SK-N-SH treated with all-trans-retinoic acid at 6 μM for 48 hours (cell line): ENCODE data around the gene ABHD2.

Experiments
- ARNTL ChIP-seq: fragments of 450-650 bp; formaldehyde crosslinking; IDR thresholded peaks from 2 replicates; pipeline ENCODE4 v1.5.0; 2020; ENCODE audit warnings: low read depth, mild to moderate bottlenecking, moderate library complexity, borderline replicate concordance
- BACH2 ChIP-seq: fragments of 250-450 bp; sonication (Bioruptor Pico); IDR thresholded peaks from 2 replicates; pipeline ENCODE4 v1.9.0; 2021; ENCODE audit warnings: mild to moderate bottlenecking, borderline replicate concordance
- GLIS3 ChIP-seq: fragments of 250-450 bp; sonication (Bioruptor Pico); IDR thresholded peaks from 2 replicates; pipeline ENCODE4 v1.5.0; 2020; ENCODE audit warnings: mild to moderate bottlenecking, moderate library complexity
- ISL1 ChIP-seq: fragments of 250-450 bp; sonication (Bioruptor Pico); IDR thresholded peaks from 2 replicates; pipeline ENCODE4 v2.1.2; 2022; ENCODE audit warnings: mild to moderate bottlenecking, moderate library complexity
- OSR1 ChIP-seq: fragments of 250-450 bp; sonication (Bioruptor Pico); IDR thresholded peaks from 2 replicates; pipeline ENCODE4 v1.8.0; 2022; ENCODE audit warnings: moderate library complexity, mild to moderate bottlenecking, inconsistent platforms
- RARB ChIP-seq: fragments of 250-450 bp; sonication (Bioruptor Pico); IDR thresholded peaks from 2 replicates; pipeline ENCODE4 v1.8.0; 2021; ENCODE audit warnings: mild to moderate bottlenecking, moderate library complexity
- SNAI2 ChIP-seq: fragments of 250-450 bp; sonication (Bioruptor Pico); IDR thresholded peaks from 2 replicates; pipeline ENCODE4 v1.5.0; 2020; ENCODE audit warnings: mild to moderate bottlenecking, moderate library complexity
- ZC3H10 ChIP-seq: fragments of 250-450 bp; sonication (Bioruptor Pico); IDR thresholded peaks from 2 replicates; pipeline ENCODE4 v1.5.1; 2021; ENCODE audit warnings: mild to moderate bottlenecking, moderate library complexity
- ZNF70 ChIP-seq: fragments of 450-650 bp; formaldehyde crosslinking; IDR thresholded peaks from 2 replicates; pipeline ENCODE4 v1.5.0; 2020; ENCODE audit warnings: mild to moderate bottlenecking, moderate library complexity
- ZNF8 ChIP-seq: fragments of 450-650 bp; formaldehyde crosslinking; IDR thresholded peaks from 2 replicates; pipeline ENCODE4 v1.5.0; 2020; ENCODE audit warnings: mild to moderate bottlenecking, moderate library complexity
- TF ChIP-seq, protein P1 (sequence below): fragments of 250-450 bp; sonication (Bioruptor Pico); IDR thresholded peaks from 2 replicates; pipeline ENCODE4 v1.5.1; 2021; ENCODE audit warnings: mild to moderate bottlenecking, moderate library complexity
- TF ChIP-seq, protein P2 (sequence below): fragments of 250-450 bp; sonication (Bioruptor Pico); IDR thresholded peaks from 2 replicates; pipeline ENCODE4 v1.5.0; 2020; ENCODE audit warnings: mild to moderate bottlenecking, moderate library complexity
- TF ChIP-seq, protein P3 (sequence below): fragments of 250-450 bp; sonication (Bioruptor Pico); IDR thresholded peaks from 2 replicates; pipeline ENCODE4 v1.8.0; 2020; ENCODE audit warnings: mild to moderate bottlenecking, moderate library complexity, borderline replicate concordance
- TF ChIP-seq, protein P4 (sequence below): fragments of 250-450 bp; sonication (Bioruptor Pico); IDR thresholded peaks from 2 replicates; pipeline ENCODE4 v1.5.1; 2020; ENCODE audit warnings: low read depth, mild to moderate bottlenecking, moderate library complexity

DNA sequence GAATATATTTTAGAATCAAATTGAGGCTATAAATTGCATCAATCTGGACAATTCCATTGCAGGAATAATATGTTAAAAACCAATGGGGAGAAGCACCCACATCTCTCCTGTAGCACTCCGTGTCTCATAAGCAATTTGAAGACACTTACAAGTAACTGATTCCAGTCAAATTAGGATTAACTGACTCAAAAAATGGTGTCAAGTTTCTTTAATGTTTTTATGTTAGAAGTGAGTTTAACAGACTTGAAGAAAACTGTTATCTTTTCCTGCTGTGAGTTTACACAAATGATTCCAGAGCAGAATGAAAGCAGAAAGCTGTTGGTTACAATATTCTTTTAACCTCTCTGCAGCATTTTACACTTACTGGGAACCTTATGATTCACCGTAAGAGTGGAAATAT, 109.9 kb downstream of the ABHD2 start:
- TF ChIP-seq GLIS3 (CRISPR knock-in tag): no peak
- no peak for TF ChIP-seq OSR1 (CRISPR knock-in tag)
- no peak for TF ChIP-seq ZNF8 (CRISPR knock-in tag)
- TF ChIP-seq, protein P1, sequence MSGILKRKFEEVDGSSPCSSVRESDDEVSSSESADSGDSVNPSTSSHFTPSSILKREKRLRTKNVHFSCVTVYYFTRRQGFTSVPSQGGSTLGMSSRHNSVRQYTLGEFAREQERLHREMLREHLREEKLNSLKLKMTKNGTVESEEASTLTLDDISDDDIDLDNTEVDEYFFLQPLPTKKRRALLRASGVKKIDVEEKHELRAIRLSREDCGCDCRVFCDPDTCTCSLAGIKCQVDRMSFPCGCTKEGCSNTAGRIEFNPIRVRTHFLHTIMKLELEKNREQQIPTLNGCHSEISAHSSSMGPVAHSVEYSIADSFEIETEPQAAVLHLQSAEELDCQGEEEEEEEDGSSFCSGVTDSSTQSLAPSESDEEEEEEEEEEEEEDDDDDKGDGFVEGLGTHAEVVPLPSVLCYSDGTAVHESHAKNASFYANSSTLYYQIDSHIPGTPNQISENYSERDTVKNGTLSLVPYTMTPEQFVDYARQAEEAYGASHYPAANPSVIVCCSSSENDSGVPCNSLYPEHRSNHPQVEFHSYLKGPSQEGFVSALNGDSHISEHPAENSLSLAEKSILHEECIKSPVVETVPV: no peak
- no peak for TF ChIP-seq ZNF70 (CRISPR knock-in tag)
- TF ChIP-seq ISL1: no peak
- no peak for TF ChIP-seq ARNTL (CRISPR knock-in tag)
- TF ChIP-seq, protein P2, sequence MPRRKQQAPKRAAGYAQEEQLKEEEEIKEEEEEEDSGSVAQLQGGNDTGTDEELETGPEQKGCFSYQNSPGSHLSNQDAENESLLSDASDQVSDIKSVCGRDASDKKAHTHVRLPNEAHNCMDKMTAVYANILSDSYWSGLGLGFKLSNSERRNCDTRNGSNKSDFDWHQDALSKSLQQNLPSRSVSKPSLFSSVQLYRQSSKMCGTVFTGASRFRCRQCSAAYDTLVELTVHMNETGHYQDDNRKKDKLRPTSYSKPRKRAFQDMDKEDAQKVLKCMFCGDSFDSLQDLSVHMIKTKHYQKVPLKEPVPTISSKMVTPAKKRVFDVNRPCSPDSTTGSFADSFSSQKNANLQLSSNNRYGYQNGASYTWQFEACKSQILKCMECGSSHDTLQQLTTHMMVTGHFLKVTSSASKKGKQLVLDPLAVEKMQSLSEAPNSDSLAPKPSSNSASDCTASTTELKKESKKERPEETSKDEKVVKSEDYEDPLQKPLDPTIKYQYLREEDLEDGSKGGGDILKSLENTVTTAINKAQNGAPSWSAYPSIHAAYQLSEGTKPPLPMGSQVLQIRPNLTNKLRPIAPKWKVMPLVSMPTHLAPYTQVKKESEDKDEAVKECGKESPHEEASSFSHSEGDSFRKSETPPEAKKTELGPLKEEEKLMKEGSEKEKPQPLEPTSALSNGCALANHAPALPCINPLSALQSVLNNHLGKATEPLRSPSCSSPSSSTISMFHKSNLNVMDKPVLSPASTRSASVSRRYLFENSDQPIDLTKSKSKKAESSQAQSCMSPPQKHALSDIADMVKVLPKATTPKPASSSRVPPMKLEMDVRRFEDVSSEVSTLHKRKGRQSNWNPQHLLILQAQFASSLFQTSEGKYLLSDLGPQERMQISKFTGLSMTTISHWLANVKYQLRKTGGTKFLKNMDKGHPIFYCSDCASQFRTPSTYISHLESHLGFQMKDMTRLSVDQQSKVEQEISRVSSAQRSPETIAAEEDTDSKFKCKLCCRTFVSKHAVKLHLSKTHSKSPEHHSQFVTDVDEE (CRISPR knock-in tag): no peak
- no peak for TF ChIP-seq SNAI2 (CRISPR knock-in tag)
- TF ChIP-seq ZC3H10 (CRISPR knock-in tag): no peak
- TF ChIP-seq, protein P3, sequence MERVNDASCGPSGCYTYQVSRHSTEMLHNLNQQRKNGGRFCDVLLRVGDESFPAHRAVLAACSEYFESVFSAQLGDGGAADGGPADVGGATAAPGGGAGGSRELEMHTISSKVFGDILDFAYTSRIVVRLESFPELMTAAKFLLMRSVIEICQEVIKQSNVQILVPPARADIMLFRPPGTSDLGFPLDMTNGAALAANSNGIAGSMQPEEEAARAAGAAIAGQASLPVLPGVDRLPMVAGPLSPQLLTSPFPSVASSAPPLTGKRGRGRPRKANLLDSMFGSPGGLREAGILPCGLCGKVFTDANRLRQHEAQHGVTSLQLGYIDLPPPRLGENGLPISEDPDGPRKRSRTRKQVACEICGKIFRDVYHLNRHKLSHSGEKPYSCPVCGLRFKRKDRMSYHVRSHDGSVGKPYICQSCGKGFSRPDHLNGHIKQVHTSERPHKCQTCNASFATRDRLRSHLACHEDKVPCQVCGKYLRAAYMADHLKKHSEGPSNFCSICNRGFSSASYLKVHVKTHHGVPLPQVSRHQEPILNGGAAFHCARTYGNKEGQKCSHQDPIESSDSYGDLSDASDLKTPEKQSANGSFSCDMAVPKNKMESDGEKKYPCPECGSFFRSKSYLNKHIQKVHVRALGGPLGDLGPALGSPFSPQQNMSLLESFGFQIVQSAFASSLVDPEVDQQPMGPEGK (CRISPR knock-in tag): no peak
- TF ChIP-seq RARB (CRISPR knock-in tag): no peak
- TF ChIP-seq, protein P4, sequence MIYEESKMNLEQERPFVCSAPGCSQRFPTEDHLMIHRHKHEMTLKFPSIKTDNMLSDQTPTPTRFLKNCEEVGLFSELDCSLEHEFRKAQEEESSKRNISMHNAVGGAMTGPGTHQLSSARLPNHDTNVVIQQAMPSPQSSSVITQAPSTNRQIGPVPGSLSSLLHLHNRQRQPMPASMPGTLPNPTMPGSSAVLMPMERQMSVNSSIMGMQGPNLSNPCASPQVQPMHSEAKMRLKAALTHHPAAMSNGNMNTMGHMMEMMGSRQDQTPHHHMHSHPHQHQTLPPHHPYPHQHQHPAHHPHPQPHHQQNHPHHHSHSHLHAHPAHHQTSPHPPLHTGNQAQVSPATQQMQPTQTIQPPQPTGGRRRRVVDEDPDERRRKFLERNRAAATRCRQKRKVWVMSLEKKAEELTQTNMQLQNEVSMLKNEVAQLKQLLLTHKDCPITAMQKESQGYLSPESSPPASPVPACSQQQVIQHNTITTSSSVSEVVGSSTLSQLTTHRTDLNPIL: no peak
- TF ChIP-seq BACH2 (CRISPR knock-in tag): no peak
